Measurements from ENCODE around the gene KIRREL1. TPM values are rescaled to one million over a fixed set of nuclear protein-coding genes. Genes with fewer than 3 reads are reported as not detected.

The KIRREL1 gene
- total RNA-seq, 1 experiment from 2014 or later = 145 TPM

- intact Hi-C loops (cut with micrococcal nuclease; ENCODE audit: unreplicated experiment) (no loop called here), in situ Hi-C loops (cut with HindIII; ENCODE audit: low pct_unique_long_range_greater_than_20kb, low sequenced_read_pairs) (no loop called here)
- Histone ChIP-seq H3K9me3 (ENCODE audit: control insufficient read depth, insufficient read depth, low read depth, low read length) (no peaks in the 10 kb centered on the region), H3K4me1 (ENCODE audit: control insufficient read depth, insufficient read depth, low read length) (no peaks in the 10 kb centered on the region), H3K27ac (ENCODE audit: low read length) (no peak overlapping the region), H3K36me3 (ENCODE audit: control insufficient read depth, insufficient read depth, low read length) (no peaks in the 10 kb centered on the region), H3K27me3 (ENCODE audit: control insufficient read depth, insufficient read depth, low read length) (no peaks in the 10 kb centered on the region), H3K4me3 (ENCODE audit: low read depth in 2 of 2, low read length in 2 of 2) (no peak overlapping the region)
- peak; percentile 15; the same call in 1 of the 2 replicates for ATAC-seq
- POLR2A ChIA-PET = interaction anchor here (0.7 kb wide), 1 partner anchor 12 kb away, joined by 3 read pairs; no protein-coding TSS in a partner anchor
- TF ChIP-seq TCF7L2 (IDR thresholded peaks at IDR 0.05; ENCODE audit: low read depth, low read length) (no peak), SIN3A (IDR thresholded peaks at IDR 0.05; ENCODE audit: borderline replicate concordance, insufficient read depth, low read depth, low read length) (no peak), POLR2AphosphoS5 (IDR thresholded peaks at IDR 0.05; ENCODE audit: low read depth, low read length) (no peak), CTCF (IDR thresholded peaks at IDR 0.05) (no peak)
- TF ChIP-seq, protein P1, sequence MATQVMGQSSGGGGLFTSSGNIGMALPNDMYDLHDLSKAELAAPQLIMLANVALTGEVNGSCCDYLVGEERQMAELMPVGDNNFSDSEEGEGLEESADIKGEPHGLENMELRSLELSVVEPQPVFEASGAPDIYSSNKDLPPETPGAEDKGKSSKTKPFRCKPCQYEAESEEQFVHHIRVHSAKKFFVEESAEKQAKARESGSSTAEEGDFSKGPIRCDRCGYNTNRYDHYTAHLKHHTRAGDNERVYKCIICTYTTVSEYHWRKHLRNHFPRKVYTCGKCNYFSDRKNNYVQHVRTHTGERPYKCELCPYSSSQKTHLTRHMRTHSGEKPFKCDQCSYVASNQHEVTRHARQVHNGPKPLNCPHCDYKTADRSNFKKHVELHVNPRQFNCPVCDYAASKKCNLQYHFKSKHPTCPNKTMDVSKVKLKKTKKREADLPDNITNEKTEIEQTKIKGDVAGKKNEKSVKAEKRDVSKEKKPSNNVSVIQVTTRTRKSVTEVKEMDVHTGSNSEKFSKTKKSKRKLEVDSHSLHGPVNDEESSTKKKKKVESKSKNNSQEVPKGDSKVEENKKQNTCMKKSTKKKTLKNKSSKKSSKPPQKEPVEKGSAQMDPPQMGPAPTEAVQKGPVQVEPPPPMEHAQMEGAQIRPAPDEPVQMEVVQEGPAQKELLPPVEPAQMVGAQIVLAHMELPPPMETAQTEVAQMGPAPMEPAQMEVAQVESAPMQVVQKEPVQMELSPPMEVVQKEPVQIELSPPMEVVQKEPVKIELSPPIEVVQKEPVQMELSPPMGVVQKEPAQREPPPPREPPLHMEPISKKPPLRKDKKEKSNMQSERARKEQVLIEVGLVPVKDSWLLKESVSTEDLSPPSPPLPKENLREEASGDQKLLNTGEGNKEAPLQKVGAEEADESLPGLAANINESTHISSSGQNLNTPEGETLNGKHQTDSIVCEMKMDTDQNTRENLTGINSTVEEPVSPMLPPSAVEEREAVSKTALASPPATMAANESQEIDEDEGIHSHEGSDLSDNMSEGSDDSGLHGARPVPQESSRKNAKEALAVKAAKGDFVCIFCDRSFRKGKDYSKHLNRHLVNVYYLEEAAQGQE (IDR thresholded peaks at IDR 0.05; ENCODE audit: insufficient read depth in 1 of 2, low read depth in 2 of 2, low read length in 1 of 2) = no peak
- CTCF ChIA-PET = no interaction called here
- BruUV-seq (replicated peaks) = no TSS peak
- no peak for DNase-seq (ENCODE audit: low read depth, low spot score)
Observed at GRCh38 chr1:158058237-158058985, 65.0 kb downstream of the KIRREL1 start.

DNA sequence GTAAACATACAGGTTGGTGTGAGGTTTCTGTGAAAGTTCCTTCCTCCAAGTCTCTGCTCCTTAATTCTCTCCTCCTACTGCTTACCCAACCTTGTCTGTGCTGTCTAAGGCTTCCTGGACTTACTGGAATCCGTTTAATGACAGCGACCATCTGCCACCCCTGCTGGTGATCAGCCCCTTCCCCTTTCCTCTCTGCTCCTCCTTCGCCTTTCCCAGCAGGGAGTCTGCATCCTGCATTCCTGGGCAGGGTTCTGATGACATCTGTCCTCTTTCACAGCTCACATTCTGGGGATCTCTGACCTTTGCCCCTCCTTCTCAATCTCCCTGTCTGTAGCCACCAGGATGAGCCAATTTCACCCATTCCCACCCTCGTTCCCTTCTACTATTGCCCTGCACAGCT, 66.5 kb downstream of the KIRREL1 start:
- H3K27ac ChIP-seq (ENCODE audit: low read length) = no peak overlapping the region
- ChIA-PET CTCF (no interaction called here), POLR2A (no interaction called here)
- no peak overlapping the region for H3K4me3 ChIP-seq (ENCODE audit: low read depth in 2 of 2, low read length in 2 of 2)
- no peaks in the 10 kb centered on the region for H3K27me3 ChIP-seq (ENCODE audit: control insufficient read depth, insufficient read depth, low read length)
- in situ Hi-C loops (cut with HindIII; ENCODE audit: low pct_unique_long_range_greater_than_20kb, low sequenced_read_pairs) (no loop called here), intact Hi-C loops (cut with micrococcal nuclease; ENCODE audit: unreplicated experiment) (no loop called here)
- DNase-seq (ENCODE audit: low read depth, low spot score) (no peak), ATAC-seq (no peak)
- no peak for TF ChIP-seq CTCF (IDR thresholded peaks at IDR 0.05)
- TF ChIP-seq TCF7L2 (IDR thresholded peaks at IDR 0.05; ENCODE audit: low read depth, low read length) = no peak
- TF ChIP-seq, protein P1 (IDR thresholded peaks at IDR 0.05; ENCODE audit: insufficient read depth in 1 of 2, low read depth in 2 of 2, low read length in 1 of 2) = no peak
- no peak for TF ChIP-seq SIN3A (IDR thresholded peaks at IDR 0.05; ENCODE audit: borderline replicate concordance, insufficient read depth, low read depth, low read length)
- TF ChIP-seq POLR2AphosphoS5 (IDR thresholded peaks at IDR 0.05; ENCODE audit: low read depth, low read length) = no peak
- H3K9me3 ChIP-seq (ENCODE audit: control insufficient read depth, insufficient read depth, low read depth, low read length) = no peaks in the 10 kb centered on the region
- BruUV-seq (replicated peaks) = no TSS peak
- H3K4me1 ChIP-seq (ENCODE audit: control insufficient read depth, insufficient read depth, low read length) = no peaks in the 10 kb centered on the region
- H3K36me3 ChIP-seq (ENCODE audit: control insufficient read depth, insufficient read depth, low read length) = no peaks in the 10 kb centered on the region

Measured in Panc1 (cell line).